Glomerular endothelial cell (primary cell): ENCODE measurements around the gene RTL1. TPM values are rescaled to one million over a fixed set of nuclear protein-coding genes. Genes with fewer than 3 reads are reported as not detected.

ENCODE experiments used
- DNase-seq: peaks from one replicate; pipeline ENCODE4 v3.0.0-alpha.2; 2011; ENCODE audit warnings: low read depth, low spot score; ENCODE audit errors: extremely low read depth
- total RNA-seq: library from RNA; depleted of rRNA; stranded (reverse); fragments of >200 nt; gene quantifications from 2 replicates; pipeline ENCODE4 v1.2.3, GENCODE V29; 2015

The RTL1 gene
- total RNA-seq, 1 donor from 2014 or later: not detected

GRCh38 chr14:100836941-100837804, 66.3 kb downstream of the RTL1 start:
- no peak for DNase-seq

DNA sequence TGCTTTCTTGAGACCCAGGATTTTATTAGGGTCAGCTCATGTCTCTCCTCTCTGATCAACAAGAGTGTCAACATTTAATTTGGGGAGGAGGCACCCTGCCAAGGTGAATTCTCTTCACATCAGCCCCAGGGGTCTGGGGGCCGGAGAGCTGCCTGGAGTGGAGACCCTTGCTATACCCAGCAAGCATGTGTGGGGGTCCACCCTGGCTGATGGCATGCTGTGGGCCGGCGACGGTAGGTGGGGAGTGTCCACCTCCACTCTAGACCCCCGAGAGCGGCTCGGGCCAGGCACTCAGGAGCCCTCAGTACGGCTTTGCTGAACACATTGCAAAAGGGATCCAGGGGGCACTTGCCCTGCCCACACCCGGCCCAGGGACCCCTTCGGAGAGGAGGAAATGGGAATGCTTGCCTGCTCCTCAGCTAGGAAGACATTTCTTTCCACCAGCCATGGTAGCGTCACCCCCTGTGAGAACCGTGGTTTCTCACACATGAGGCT, 67.2 kb downstream of the RTL1 start:
- DNase-seq: no peak

DNA sequence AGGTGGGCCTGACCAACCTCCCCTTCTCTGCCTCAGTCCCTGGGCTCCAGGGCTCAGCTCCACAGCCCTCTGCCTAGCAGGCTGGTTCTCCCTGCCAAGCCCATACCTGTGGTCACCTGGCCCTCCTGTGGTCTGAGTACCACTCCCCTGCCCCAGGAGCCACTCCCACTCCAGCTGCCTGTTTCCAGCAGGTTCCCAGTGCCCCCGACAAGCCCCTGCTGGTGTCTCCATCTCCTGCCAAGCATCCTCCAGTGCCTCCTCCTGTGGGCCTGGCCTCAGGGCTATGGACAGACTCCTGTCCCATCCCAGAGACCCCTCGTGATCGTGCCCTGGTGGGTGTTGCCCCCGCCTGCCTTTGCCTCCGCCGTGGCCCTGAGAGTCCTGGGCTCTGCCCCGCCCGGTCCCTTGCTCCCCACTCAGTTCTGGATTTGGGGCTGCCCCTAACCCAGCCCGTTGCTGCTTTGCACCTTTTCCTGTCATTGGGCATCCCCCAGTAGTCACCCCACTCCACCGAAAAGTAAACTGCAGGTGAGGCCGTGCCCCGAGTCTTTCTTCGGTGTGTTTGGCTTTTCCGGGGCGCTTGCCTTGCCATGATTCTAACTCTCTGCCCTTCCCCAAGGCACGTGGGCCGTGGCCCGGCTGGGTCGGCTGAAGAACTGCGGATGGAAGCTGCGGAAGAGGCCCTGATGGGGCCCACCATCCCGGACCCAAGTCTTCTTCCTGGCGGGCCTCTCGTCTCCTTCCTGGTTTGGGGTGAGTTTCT, 67.8 kb downstream of the RTL1 start:
- no peak for DNase-seq

- DNase-seq: no peak
These were observed 68.6 kb downstream of the RTL1 start for GRCh38 chr14:100834794-100835547.

DNA sequence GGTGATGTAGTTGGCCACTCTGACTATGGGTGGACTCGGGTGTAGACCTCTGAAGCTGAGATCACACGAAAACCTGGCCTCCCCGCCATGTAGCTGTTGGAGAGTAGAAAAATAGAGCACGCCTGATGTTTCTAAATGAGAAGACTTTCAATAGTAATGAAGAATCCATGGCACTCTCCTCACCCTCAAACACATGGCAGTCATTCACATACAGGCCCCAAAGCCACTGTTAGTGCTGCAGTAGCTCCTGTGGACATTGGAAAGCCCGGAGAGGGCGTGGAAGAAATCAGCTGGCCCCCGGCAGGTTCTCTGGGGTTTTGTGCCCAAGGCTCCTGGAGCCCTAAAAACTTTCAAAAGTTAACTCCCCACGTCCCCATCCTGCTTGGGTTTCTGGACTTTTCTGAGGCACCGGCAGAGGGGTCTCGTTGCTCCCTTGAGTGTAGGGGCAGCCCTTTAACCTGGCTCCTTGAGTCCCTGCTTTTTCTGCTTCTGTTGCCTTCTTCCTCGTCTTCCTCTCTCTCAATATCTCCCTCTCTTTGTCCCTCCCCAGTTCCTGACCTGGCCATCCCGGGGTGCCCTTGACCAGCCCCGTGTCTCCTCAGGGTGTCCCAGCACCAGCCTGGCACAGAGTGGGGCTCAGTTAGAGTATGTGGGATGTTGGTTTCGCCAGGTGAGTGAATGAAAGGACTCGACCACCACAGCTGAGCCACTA, 69.3 kb downstream of the RTL1 start:
- DNase-seq: no peak

DNA sequence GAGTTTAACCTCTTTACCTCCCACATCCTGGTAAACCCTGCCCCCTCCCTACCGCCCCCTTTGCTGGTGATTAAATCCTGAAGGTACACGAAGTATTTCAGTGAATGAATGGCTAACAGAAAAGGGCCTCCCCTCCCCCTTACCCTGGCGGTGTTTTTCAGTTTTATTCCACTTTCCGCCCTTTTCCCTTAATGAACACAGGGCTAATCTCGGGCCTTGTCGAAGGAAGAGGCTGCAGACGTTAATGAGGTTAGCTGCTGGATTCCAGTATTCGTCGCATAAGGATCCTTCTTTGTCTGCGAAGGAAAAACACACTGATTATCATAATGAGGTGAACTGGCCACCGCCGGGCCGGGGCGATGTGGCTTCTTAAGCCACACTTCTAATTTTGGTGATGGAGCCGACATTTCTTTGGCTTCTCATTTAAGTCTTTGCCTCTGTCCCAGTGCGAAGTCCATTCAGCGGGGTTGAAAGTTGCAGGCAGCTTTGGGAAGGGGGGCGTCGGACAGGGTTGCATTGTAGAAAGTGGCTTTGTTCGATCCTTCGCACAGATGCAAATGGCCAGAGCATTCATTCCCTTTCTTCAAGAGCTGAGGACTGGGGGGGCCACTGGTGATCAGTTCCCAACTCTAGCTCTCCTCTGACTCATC, 71.1 kb downstream of the RTL1 start:
- no peak for DNase-seq

- no peak for DNase-seq
These were observed 72.8 kb downstream of the RTL1 start for GRCh38 chr14:100830681-100831080.

Other genes with a start within 250 kb of the RTL1 start
- not detected in 2 replicates for gene DLK1, start 176.8 kb downstream of the RTL1 start, total RNA-seq
- 134 and 219 TPM in 2 replicates for gene MEG3, start 77.6 kb downstream of the RTL1 start, total RNA-seq